Liver (tissue), 3 donors: Measurements from ENCODE around the gene RNF152.

Experiments
- CTCF ChIP-seq: fragments of 150-350 bp; IDR thresholded peaks from 2 replicates; pipeline ENCODE4 v1.5.1; 2017; ENCODE audit warnings: improper control_type of control experiment, low read depth, low read length; ENCODE audit not compliant: missing input control
- JUND ChIP-seq, 2 donors: IDR thresholded peaks; 2 replicates each; pipeline ENCODE4 v1.6.1; 2016; ENCODE audit warnings: antibody characterized with exemption in 2 of 2
- RAD21 ChIP-seq, 2 donors: IDR thresholded peaks; 2 replicates each; pipeline ENCODE4 v1.6.1; 2016; ENCODE audit warnings: antibody characterized with exemption in 2 of 2, mild to moderate bottlenecking in 2 of 2
- REST ChIP-seq: IDR thresholded peaks from 2 replicates; pipeline ENCODE4 v1.6.1; 2016; ENCODE audit warnings: antibody characterized with exemption, mild to moderate bottlenecking
- donor health status: healthy.
- donor health status: healthy.

- peak; percentile 72 for TF ChIP-seq REST
- TF ChIP-seq CTCF, result no peak
- peak; percentile 58 to 72 for TF ChIP-seq RAD21 (IDR thresholded peaks at IDR 0.05)
- TF ChIP-seq JUND (IDR thresholded peaks at IDR 0.05), result peak; percentile 94 to 95
Observed at GRCh38 chr18:61898640-61899101, 5.9 kb upstream of the RNF152 start.
